Measurements from ENCODE around the gene HCN1.
"Not testable (repeated sequence)": the region's sequence is repeated elsewhere in the genome, so short reads cannot be mapped to it uniquely, and the experiment has no call there.

HCN1 gene

GRCh38 chr5:45532826-45533624 is 163.2 kb downstream of the HCN1 start:
- no peaks in the 10 kb centered on the region for H3K36me3 ChIP-seq (ENCODE audit: insufficient read depth, low read length)
- no peak overlapping the region for H3K4me3 ChIP-seq (ENCODE audit: low read depth, low read length)
- no peak overlapping the region for H2AFZ ChIP-seq (ENCODE audit: low read length, unreplicated experiment)
- no peaks in the 10 kb centered on the region for H3K4me1 ChIP-seq (ENCODE audit: control insufficient read depth, insufficient read depth, low read length, unreplicated experiment)
- H3K27me3 ChIP-seq (ENCODE audit: insufficient read depth, low read length), result no peaks in the 10 kb centered on the region
- H3K79me2 ChIP-seq (ENCODE audit: control insufficient read depth, insufficient read depth, low read length, unreplicated experiment), result no peaks in the 10 kb centered on the region
- H3K27ac ChIP-seq (ENCODE audit: low read depth, low read length), result no peak overlapping the region

GRCh38 chr5:45521067-45521466 is 175.1 kb downstream of the HCN1 start:
- H3K27me3 ChIP-seq (ENCODE audit: insufficient read depth, low read length), result no peaks in the 10 kb centered on the region
- no peaks in the 10 kb centered on the region for H3K36me3 ChIP-seq (ENCODE audit: insufficient read depth, low read length)
- no peak overlapping the region for H3K27ac ChIP-seq (ENCODE audit: low read depth, low read length)
- H3K4me3 ChIP-seq (ENCODE audit: low read depth, low read length), result 0 out of 2 replicates have a peak overlapping the region, but pooled peaks have one; percentile 47
- no peaks in the 10 kb centered on the region for H3K79me2 ChIP-seq (ENCODE audit: control insufficient read depth, insufficient read depth, low read length, unreplicated experiment)
- H2AFZ ChIP-seq (ENCODE audit: low read length, unreplicated experiment), result no peak overlapping the region
- no peaks in the 10 kb centered on the region for H3K4me1 ChIP-seq (ENCODE audit: control insufficient read depth, insufficient read depth, low read length, unreplicated experiment)

GRCh38 chr5:45512521-45512920 is 183.7 kb downstream of the HCN1 start:
- H3K36me3 ChIP-seq (ENCODE audit: insufficient read depth, low read length), result no peaks in the 10 kb centered on the region
- H2AFZ ChIP-seq (ENCODE audit: low read length, unreplicated experiment), result no peak overlapping the region
- no peaks in the 10 kb centered on the region for H3K4me1 ChIP-seq (ENCODE audit: control insufficient read depth, insufficient read depth, low read length, unreplicated experiment)

DNA sequence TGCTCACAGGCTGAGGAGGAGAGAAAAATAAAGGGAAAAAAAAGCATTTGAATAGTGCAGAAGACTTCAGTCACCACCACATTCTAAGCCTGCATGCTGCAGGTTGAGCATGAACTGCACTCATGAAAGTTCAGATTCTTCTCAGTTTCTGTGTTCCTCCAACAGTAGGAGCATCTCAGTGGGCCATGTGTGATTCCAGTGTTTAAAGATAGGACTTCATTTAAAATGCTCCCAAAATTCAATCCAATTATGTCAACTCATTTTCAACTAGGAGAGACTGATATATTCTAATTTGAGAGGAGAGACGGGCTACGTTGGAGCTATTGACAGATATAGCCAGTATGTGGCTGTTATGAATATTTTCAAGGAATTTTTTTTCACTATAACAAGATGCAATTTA is 186.8 kb downstream of the HCN1 start:
- no peak overlapping the region for H2AFZ ChIP-seq (ENCODE audit: low read length, unreplicated experiment)
- no peaks in the 10 kb centered on the region for H3K4me1 ChIP-seq (ENCODE audit: control insufficient read depth, insufficient read depth, low read length, unreplicated experiment)
- no peak overlapping the region for H3K4me3 ChIP-seq (ENCODE audit: low read depth, low read length)
- H3K36me3 ChIP-seq (ENCODE audit: insufficient read depth, low read length), result no peaks in the 10 kb centered on the region
- H3K27me3 ChIP-seq (ENCODE audit: insufficient read depth, low read length), result peaks cover 3% of the 10 kb centered on the region; the same call in 1 of the 2 replicates
- no peak overlapping the region for H3K27ac ChIP-seq (ENCODE audit: low read depth, low read length)
- no peaks in the 10 kb centered on the region for H3K79me2 ChIP-seq (ENCODE audit: control insufficient read depth, insufficient read depth, low read length, unreplicated experiment)

More at GRCh38 chr5:45512521-45512920, 183.7 kb downstream of the HCN1 start:
- Histone ChIP-seq H3K4me3 (ENCODE audit: low read depth, low read length) (no peak overlapping the region), H3K27me3 (ENCODE audit: insufficient read depth, low read length) (peaks cover 3% of the 10 kb centered on the region; the same call in 1 of the 2 replicates), H3K27ac (ENCODE audit: low read depth, low read length) (no peak overlapping the region), H3K79me2 (ENCODE audit: control insufficient read depth, insufficient read depth, low read length, unreplicated experiment) (no peaks in the 10 kb centered on the region)

- Histone ChIP-seq H3K36me3 (ENCODE audit: insufficient read depth, low read length) (no peaks in the 10 kb centered on the region), H3K27ac (ENCODE audit: low read depth, low read length) (no peak overlapping the region), H3K4me1 (ENCODE audit: control insufficient read depth, insufficient read depth, low read length, unreplicated experiment) (no peaks in the 10 kb centered on the region), H3K27me3 (ENCODE audit: insufficient read depth, low read length) (peaks cover 3% of the 10 kb centered on the region; the same call in 1 of the 2 replicates), H3K4me3 (ENCODE audit: low read depth, low read length) (no peak overlapping the region), H3K79me2 (ENCODE audit: control insufficient read depth, insufficient read depth, low read length, unreplicated experiment) (no peaks in the 10 kb centered on the region), H2AFZ (ENCODE audit: low read length, unreplicated experiment) (no peak overlapping the region)
Observed at GRCh38 chr5:45508135-45508534, 188.0 kb downstream of the HCN1 start.

DNA sequence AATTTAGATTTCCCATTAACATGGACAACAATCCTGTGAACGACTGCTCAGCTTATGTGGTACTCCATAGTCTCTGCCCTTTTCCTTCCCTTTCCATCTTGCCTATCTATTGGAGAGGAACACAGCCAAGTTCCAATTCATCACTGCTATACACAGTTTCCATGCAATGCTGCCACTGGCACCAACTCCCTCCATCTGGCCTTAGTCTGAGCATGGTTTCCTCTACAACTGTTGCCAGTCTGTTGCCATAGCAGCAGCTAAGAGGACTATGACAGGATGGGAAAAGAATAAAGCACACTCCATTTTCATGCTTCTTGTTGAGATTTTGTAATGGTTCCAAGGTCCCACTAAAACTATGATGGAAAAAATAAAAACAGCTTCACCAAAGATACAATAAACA is 189.0 kb downstream of the HCN1 start:
- H3K27me3 ChIP-seq (ENCODE audit: insufficient read depth, low read length), result peaks cover 3% of the 10 kb centered on the region; the same call in 1 of the 2 replicates
- H3K27ac ChIP-seq (ENCODE audit: low read depth, low read length), result no peak overlapping the region
- no peak overlapping the region for H2AFZ ChIP-seq (ENCODE audit: low read length, unreplicated experiment)
- H3K4me1 ChIP-seq (ENCODE audit: control insufficient read depth, insufficient read depth, low read length, unreplicated experiment), result no peaks in the 10 kb centered on the region
- no peaks in the 10 kb centered on the region for H3K36me3 ChIP-seq (ENCODE audit: insufficient read depth, low read length)
- H3K4me3 ChIP-seq (ENCODE audit: low read depth, low read length), result no peak overlapping the region
- no peaks in the 10 kb centered on the region for H3K79me2 ChIP-seq (ENCODE audit: control insufficient read depth, insufficient read depth, low read length, unreplicated experiment)

GRCh38 chr5:45499006-45499405 is 197.2 kb downstream of the HCN1 start:
- H3K79me2 ChIP-seq (ENCODE audit: control insufficient read depth, insufficient read depth, low read length, unreplicated experiment); H3K27ac ChIP-seq (ENCODE audit: low read depth, low read length); H3K4me1 ChIP-seq (ENCODE audit: control insufficient read depth, insufficient read depth, low read length, unreplicated experiment); H3K4me3 ChIP-seq (ENCODE audit: low read depth, low read length); H3K27me3 ChIP-seq (ENCODE audit: insufficient read depth, low read length); H2AFZ ChIP-seq (ENCODE audit: low read length, unreplicated experiment); H3K36me3 ChIP-seq (ENCODE audit: insufficient read depth, low read length): not testable (repeated sequence)

- no peaks in the 10 kb centered on the region for H3K79me2 ChIP-seq (ENCODE audit: control insufficient read depth, insufficient read depth, low read length, unreplicated experiment)
Observed at GRCh38 chr5:45491368-45491767, 204.8 kb downstream of the HCN1 start.

DNA sequence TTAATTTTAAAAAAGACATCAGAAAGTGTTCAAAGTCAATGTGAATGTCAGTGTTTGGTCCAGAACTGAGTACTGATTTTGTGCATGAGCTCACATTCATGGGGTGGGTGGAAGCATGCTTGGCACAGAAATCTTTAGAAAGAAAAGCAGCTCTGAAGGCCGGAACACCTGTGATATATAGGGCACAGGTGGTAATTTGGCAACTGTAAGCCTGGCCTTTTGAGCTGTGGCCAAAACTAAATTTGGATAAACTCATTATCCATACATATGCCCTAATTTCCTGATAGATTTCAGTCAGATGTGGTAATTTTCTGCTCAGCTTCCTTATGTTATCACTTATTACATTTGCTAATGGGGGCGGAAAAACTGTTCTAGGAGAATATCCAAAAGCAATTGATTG is 211.4 kb downstream of the HCN1 start:
- H2AFZ ChIP-seq (ENCODE audit: low read length, unreplicated experiment), result no peak overlapping the region
- no peaks in the 10 kb centered on the region for H3K27me3 ChIP-seq (ENCODE audit: insufficient read depth, low read length)
- no peak overlapping the region for H3K27ac ChIP-seq (ENCODE audit: low read depth, low read length)
- H3K79me2 ChIP-seq (ENCODE audit: control insufficient read depth, insufficient read depth, low read length, unreplicated experiment), result no peaks in the 10 kb centered on the region
- no peaks in the 10 kb centered on the region for H3K4me1 ChIP-seq (ENCODE audit: control insufficient read depth, insufficient read depth, low read length, unreplicated experiment)
- H3K36me3 ChIP-seq (ENCODE audit: insufficient read depth, low read length), result no peaks in the 10 kb centered on the region
- no peak overlapping the region for H3K4me3 ChIP-seq (ENCODE audit: low read depth, low read length)

More at GRCh38 chr5:45491368-45491767, 204.8 kb downstream of the HCN1 start:
- Histone ChIP-seq H3K4me1 (ENCODE audit: control insufficient read depth, insufficient read depth, low read length, unreplicated experiment) (no peaks in the 10 kb centered on the region), H3K27ac (ENCODE audit: low read depth, low read length) (no peak overlapping the region), H2AFZ (ENCODE audit: low read length, unreplicated experiment) (no peak overlapping the region), H3K4me3 (ENCODE audit: low read depth, low read length) (no peak overlapping the region), H3K27me3 (ENCODE audit: insufficient read depth, low read length) (no peaks in the 10 kb centered on the region), H3K36me3 (ENCODE audit: insufficient read depth, low read length) (no peaks in the 10 kb centered on the region)

DNA sequence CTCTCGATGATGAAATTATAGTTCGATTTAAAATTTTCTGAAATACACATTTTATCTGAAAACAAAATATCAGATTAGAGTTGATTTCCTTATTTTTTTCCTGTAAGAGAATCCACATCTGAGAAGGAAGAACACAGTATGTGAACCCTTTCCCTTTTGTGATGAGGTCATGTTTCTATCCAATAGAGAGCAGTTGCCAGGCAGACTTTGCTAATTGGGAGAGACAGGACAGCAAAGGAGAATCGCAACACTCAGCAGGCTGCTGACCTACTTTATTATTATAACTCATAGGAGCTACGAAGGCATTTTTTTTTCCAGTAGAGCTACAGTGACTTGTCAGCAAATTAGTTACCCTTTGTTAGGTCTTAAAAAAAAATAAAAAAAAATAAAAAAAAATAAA is 242.1 kb downstream of the HCN1 start:
- H3K27ac ChIP-seq (ENCODE audit: low read depth, low read length), result no peak overlapping the region
- no peak overlapping the region for H3K4me3 ChIP-seq (ENCODE audit: low read depth, low read length)
- no peaks in the 10 kb centered on the region for H3K36me3 ChIP-seq (ENCODE audit: insufficient read depth, low read length)
- H3K27me3 ChIP-seq (ENCODE audit: insufficient read depth, low read length), result no peaks in the 10 kb centered on the region
- H3K79me2 ChIP-seq (ENCODE audit: control insufficient read depth, insufficient read depth, low read length, unreplicated experiment), result no peaks in the 10 kb centered on the region
- H2AFZ ChIP-seq (ENCODE audit: low read length, unreplicated experiment), result no peak overlapping the region
- no peaks in the 10 kb centered on the region for H3K4me1 ChIP-seq (ENCODE audit: control insufficient read depth, insufficient read depth, low read length, unreplicated experiment)

DNA sequence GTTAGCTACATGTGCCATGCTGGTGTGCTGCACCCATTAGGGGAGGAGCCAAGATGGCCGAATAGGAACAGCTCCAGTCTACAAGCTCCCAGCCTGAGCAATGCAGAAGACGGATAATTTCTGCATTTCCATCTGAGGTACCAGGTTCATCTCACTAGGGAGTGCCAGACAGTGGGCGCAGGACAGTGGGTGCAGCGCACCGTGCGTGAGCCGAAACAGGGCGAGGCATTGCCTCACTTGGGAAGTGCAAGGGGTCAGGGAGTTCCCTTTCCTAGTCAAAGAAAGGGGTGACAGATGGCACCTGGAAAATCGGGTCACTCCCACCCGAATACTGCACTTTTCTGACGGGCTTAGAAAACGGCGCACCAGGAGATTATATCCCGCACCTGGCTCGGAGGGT is 251.3 kb downstream of the HCN1 start:
- H2AFZ ChIP-seq (ENCODE audit: low read length, unreplicated experiment); H3K27ac ChIP-seq (ENCODE audit: low read depth, low read length); H3K79me2 ChIP-seq (ENCODE audit: control insufficient read depth, insufficient read depth, low read length, unreplicated experiment); H3K4me3 ChIP-seq (ENCODE audit: low read depth, low read length); H3K36me3 ChIP-seq (ENCODE audit: insufficient read depth, low read length); H3K27me3 ChIP-seq (ENCODE audit: insufficient read depth, low read length); H3K4me1 ChIP-seq (ENCODE audit: control insufficient read depth, insufficient read depth, low read length, unreplicated experiment): not testable (repeated sequence)
